Mammary epithelial cell (primary cell): ENCODE data around the gene CNTNAP2.

ENCODE experiments used
- EZH2 ChIP-seq: IDR thresholded peaks from 2 replicates; pipeline ENCODE4 v1.6.1; 2012; ENCODE audit warnings: low read length, inconsistent platforms, borderline replicate concordance
- TF ChIP-seq, protein P1 (sequence below), 2 donors: IDR thresholded peaks in 1 of 2; conservative IDR thresholded peaks in 1 of 2; 2 replicates each; pipeline ENCODE4 v1.5.1; 2011 to 2012; ENCODE audit warnings: inconsistent platforms in 2 of 2, low read length in 2 of 2, mild to moderate bottlenecking in 2 of 2, control low read depth in 1 of 2, low read depth in 1 of 2; ENCODE audit not compliant: insufficient read depth in 1 of 2; ENCODE audit errors: extremely low read depth in 1 of 2

DNA sequence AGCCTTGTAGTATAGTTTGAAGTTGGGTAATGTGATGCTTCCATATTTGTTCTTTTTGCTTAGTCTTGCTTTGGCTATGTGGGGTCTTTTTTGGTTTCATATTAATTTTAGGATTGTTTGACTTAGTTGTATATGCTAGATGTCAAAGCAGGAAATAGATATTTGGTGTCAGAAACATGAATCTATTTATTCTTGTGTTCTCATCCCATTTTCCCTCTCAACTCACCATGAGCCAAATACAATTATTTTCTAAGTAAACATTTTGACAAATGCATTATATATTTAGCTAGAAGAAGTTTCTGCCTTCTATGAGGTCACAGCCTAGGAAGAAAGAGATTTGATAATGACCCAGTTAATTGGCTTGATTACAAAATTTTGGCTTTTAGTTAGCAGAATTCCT is 1313.4 kb downstream of the CNTNAP2 start:
- TF ChIP-seq, protein P1, sequence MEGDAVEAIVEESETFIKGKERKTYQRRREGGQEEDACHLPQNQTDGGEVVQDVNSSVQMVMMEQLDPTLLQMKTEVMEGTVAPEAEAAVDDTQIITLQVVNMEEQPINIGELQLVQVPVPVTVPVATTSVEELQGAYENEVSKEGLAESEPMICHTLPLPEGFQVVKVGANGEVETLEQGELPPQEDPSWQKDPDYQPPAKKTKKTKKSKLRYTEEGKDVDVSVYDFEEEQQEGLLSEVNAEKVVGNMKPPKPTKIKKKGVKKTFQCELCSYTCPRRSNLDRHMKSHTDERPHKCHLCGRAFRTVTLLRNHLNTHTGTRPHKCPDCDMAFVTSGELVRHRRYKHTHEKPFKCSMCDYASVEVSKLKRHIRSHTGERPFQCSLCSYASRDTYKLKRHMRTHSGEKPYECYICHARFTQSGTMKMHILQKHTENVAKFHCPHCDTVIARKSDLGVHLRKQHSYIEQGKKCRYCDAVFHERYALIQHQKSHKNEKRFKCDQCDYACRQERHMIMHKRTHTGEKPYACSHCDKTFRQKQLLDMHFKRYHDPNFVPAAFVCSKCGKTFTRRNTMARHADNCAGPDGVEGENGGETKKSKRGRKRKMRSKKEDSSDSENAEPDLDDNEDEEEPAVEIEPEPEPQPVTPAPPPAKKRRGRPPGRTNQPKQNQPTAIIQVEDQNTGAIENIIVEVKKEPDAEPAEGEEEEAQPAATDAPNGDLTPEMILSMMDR (conservative IDR thresholded peaks at IDR 0.05 in 1 of 2, IDR thresholded peaks at IDR 0.05 in 1 of 2; ENCODE audit: extremely low read depth in 1 of 2, insufficient read depth in 1 of 2, low read depth in 1 of 2, low read length in 2 of 2), result no peak
- TF ChIP-seq EZH2, result no peak
